GM13977 (cell line): ENCODE data around the gene PGAP1.
"Not testable (repeated sequence)": the region's sequence is repeated elsewhere in the genome, so short reads cannot be mapped to it uniquely, and the experiment has no call there.

ENCODE experiments used
- DNase-seq: peaks from one replicate; pipeline ENCODE4 v3.0.0; 2012; ENCODE audit warnings: low spot score
- in situ Hi-C: fragments of 300-500 bp; cut with MboI; formaldehyde crosslinking; loops from one replicate; pipeline ENCODE4 v1.12.0; 2022; ENCODE audit warnings: low sequenced_read_pairs, low pct_unique_long_range_greater_than_20kb, mixed read lengths, inconsistent platforms; ENCODE audit not compliant: unreplicated experiment
- TF ChIP-seq, protein P1 (sequence below): IDR thresholded peaks from 2 replicates; pipeline ENCODE4 v1.5.1; 2012; ENCODE audit warnings: mild to moderate bottlenecking, control low read depth; ENCODE audit not compliant: insufficient read depth; ENCODE audit errors: extremely low read depth, missing control alignments

The PGAP1 gene

DNA sequence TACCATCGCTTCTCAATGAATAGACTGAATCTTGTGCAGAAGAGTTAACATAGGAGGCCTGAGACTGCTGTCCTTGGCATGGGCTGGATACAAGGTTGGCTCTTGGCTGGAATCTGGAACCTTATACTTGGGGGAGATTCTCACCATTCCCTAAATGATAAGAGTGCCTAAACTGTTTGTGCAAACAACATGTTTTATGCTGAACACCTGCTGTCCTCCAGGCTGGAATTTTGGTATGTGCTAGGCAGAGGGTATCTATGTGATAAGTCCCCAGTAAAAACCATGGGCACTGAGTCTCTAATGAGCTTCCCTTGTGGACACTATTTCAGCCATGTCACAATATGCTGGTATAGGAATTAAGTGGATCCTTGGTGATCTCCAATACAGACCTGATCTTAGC lies 12.8 kb downstream of the PGAP1 start:
- no peak for DNase-seq
- in situ Hi-C loops = no loop called here
- TF ChIP-seq, protein P1, sequence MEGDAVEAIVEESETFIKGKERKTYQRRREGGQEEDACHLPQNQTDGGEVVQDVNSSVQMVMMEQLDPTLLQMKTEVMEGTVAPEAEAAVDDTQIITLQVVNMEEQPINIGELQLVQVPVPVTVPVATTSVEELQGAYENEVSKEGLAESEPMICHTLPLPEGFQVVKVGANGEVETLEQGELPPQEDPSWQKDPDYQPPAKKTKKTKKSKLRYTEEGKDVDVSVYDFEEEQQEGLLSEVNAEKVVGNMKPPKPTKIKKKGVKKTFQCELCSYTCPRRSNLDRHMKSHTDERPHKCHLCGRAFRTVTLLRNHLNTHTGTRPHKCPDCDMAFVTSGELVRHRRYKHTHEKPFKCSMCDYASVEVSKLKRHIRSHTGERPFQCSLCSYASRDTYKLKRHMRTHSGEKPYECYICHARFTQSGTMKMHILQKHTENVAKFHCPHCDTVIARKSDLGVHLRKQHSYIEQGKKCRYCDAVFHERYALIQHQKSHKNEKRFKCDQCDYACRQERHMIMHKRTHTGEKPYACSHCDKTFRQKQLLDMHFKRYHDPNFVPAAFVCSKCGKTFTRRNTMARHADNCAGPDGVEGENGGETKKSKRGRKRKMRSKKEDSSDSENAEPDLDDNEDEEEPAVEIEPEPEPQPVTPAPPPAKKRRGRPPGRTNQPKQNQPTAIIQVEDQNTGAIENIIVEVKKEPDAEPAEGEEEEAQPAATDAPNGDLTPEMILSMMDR = no peak

DNA sequence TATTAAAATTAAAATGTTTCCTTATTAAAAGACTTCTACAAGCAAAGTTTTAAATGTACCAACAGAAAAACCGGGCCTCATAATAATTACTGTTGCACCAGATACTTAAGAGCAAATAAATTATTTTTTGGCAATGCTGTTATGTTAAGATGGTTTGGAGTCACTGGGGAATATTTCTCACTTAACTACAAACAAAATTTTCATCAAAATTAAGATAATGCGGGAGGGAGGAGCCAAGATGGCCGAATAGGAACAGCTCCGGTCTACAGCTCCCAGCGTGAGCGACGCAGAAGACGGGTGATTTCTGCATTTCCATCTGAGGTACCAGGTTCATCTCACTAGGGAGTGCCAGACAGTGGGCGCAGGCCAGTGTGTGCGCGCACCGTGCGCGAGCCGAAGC lies 21.1 kb downstream of the PGAP1 start:
- in situ Hi-C loops, DNase-seq: not testable (repeated sequence)

- TF ChIP-seq, protein P1 = no peak
- in situ Hi-C loops = no loop called here
- no peak for DNase-seq
Observed at GRCh38 chr2:196902828-196903227, 23.7 kb downstream of the PGAP1 start.

DNA sequence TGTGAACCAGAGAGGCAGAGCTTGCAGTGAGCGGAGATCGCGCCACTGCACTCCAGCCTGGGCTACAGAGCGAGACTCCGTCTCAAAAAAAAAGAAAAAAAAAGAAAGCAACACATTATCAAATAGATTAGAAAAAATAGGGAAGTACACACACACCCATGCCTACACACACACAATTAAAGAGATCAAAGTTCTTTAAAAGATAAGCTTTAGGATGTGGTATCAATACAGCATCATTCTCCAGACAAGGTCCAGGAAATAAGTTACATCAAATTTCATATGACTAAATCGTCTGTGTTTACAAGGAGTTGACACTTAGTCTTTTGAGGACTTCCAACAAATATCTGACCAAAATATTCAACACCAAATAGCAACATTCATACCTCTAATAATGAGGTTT lies 25.7 kb downstream of the PGAP1 start:
- TF ChIP-seq, protein P1 = no peak
- in situ Hi-C loops = no loop called here
- DNase-seq = no peak

DNA sequence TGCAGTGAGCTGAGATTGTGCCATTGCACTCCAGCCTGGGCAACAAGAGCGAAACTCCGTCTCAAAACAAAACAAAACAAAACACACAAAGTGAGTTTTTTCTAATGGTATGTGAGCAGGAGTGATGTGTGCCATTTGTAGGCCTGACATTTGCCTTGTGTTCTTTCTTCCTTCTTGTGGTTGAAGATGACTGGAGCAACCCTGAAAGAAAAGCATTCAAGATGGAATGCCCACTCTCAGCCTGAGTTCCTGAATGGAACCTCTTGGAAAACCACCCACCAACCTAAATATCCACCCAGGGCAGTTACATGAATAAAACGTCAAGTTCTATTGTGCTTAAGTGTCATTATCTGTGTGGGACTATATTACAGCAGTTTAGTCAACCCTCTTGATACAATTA lies 26.5 kb downstream of the PGAP1 start:
- in situ Hi-C loops = no loop called here
- TF ChIP-seq, protein P1 = no peak
- DNase-seq = no peak

DNA sequence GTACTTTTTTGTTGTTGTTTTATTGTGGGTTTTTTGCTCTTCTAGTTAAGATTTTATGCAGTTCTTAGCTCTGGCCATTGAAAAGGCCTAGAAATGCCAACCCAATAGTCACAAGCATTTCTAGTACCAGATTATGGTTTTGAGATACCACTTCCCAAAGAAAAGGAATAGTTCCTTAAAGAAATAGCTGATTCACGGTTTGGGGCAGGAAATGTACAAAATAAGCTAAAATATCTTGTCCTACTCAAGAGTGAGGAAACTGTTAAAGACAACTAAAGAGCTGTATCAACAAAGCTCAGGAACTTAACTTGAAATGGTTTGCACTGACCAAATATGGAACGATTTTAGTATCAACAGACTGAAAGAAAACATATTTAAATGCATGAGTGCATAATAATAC lies 35.4 kb downstream of the PGAP1 start:
- no peak for DNase-seq
- TF ChIP-seq, protein P1 = no peak
- in situ Hi-C loops = no loop called here

GRCh38 chr2:196887431-196887830 lies 39.1 kb downstream of the PGAP1 start:
- DNase-seq = no peak

More at GRCh38 chr2:196887431-196887830, 39.1 kb downstream of the PGAP1 start:
- TF ChIP-seq, protein P1 = no peak
- in situ Hi-C loops = no loop called here
